HG03439 (cell line): ENCODE measurements around the gene SLC12A1.

Experiments
- ATAC-seq: cut with Tn5 transposase; IDR thresholded peaks from one replicate; pipeline ENCODE4 v1.9.1; 2021; ENCODE audit warnings: mild to moderate bottlenecking, moderate library complexity; ENCODE audit not compliant: unreplicated experiment

The SLC12A1 gene

GRCh38 chr15:48242015-48242414 lies 35.9 kb downstream of the SLC12A1 start:
- ATAC-seq, result no peak

- no peak for ATAC-seq
Observed at GRCh38 chr15:48242535-48242934, 36.4 kb downstream of the SLC12A1 start.

- ATAC-seq, result no peak
Observed at GRCh38 chr15:48244921-48245320, 38.8 kb downstream of the SLC12A1 start.

- ATAC-seq, result no peak
Observed at GRCh38 chr15:48248414-48248813, 42.3 kb downstream of the SLC12A1 start.

- no peak for ATAC-seq
Observed at GRCh38 chr15:48250640-48251076, 44.6 kb downstream of the SLC12A1 start.

- no peak for ATAC-seq
Observed at GRCh38 chr15:48253172-48253571, 47.1 kb downstream of the SLC12A1 start.

- ATAC-seq, result no peak
Observed at GRCh38 chr15:48265135-48265534, 59.0 kb downstream of the SLC12A1 start.

- no peak for ATAC-seq
Observed at GRCh38 chr15:48266024-48266689, 60.1 kb downstream of the SLC12A1 start.

- ATAC-seq, result no peak
Observed at GRCh38 chr15:48267766-48268165, 61.7 kb downstream of the SLC12A1 start.

GRCh38 chr15:48273049-48273448 lies 66.9 kb downstream of the SLC12A1 start:
- no peak for ATAC-seq

GRCh38 chr15:48278666-48279065 lies 72.6 kb downstream of the SLC12A1 start:
- no peak for ATAC-seq

- no peak for ATAC-seq
Observed at GRCh38 chr15:48279608-48280007, 73.5 kb downstream of the SLC12A1 start.

- ATAC-seq, result no peak
Observed at GRCh38 chr15:48281674-48282073, 75.6 kb downstream of the SLC12A1 start.

- ATAC-seq, result no peak
Observed at GRCh38 chr15:48282216-48282615, 76.1 kb downstream of the SLC12A1 start.

GRCh38 chr15:48283396-48284145 lies 77.5 kb downstream of the SLC12A1 start:
- no peak for ATAC-seq

- no peak for ATAC-seq
Observed at GRCh38 chr15:48285329-48286214, 79.5 kb downstream of the SLC12A1 start.

GRCh38 chr15:48289628-48290027 lies 83.5 kb downstream of the SLC12A1 start:
- no peak for ATAC-seq

- ATAC-seq, result no peak
Observed at GRCh38 chr15:48292458-48292857, 86.4 kb downstream of the SLC12A1 start.

GRCh38 chr15:48297668-48298067 lies 91.6 kb downstream of the SLC12A1 start:
- no peak for ATAC-seq

- ATAC-seq, result no peak
Observed at GRCh38 chr15:48298914-48299313, 92.8 kb downstream of the SLC12A1 start.

GRCh38 chr15:48300038-48300437 lies 93.9 kb downstream of the SLC12A1 start:
- no peak for ATAC-seq
